GM12878 (cell line): Measurements from ENCODE around the gene ROBO1. TPM values are rescaled to one million over a fixed set of nuclear protein-coding genes. Genes with fewer than 3 reads are reported as not detected.

Experiments
- ATAC-seq: fragments of 200-7000 bp; cut with Tn5 transposase; 3 replicates; pipeline ENCODE4 v1.9.1; 2020; ENCODE audit warnings: mild to moderate bottlenecking, moderate library complexity
- BruUV-seq: library from RNA; stranded (reverse); fragments of 400-500 nt; replicated peaks from 2 replicates; lab custom pipeline; 2021; lab: Mats Ljungman, UMichigan
- CTCF ChIA-PET: fragments of 300-600 bp; sonication (Branson Sonifier 250); formaldehyde crosslinking; extraction: SDS; loops from one replicate; lab custom pipeline; 2021; ENCODE audit warnings: inconsistent platforms; lab: Yijun Ruan, JAX
- POLR2A ChIA-PET: fragments of 350-600 bp; formaldehyde crosslinking; extraction: SDS; loops from one replicate; lab custom pipeline; 2021; ENCODE audit warnings: inconsistent platforms; lab: Charles Lee
- RAD21 ChIA-PET: fragments of 300-600 bp; sonication (Branson Sonifier 250); formaldehyde crosslinking; loops from one replicate; lab custom pipeline; 2023; ENCODE audit warnings: antibody characterized with exemption; ENCODE audit not compliant: unreplicated experiment; lab: Charles Lee
- SMC1A ChIA-PET: fragments of 300-600 bp; sonication (Branson Sonifier 250); formaldehyde crosslinking; loops from one replicate; lab custom pipeline; 2023; ENCODE audit not compliant: unreplicated experiment, uncharacterized antibody; lab: Charles Lee
- DNase-seq: peaks from one replicate; pipeline ENCODE4 v3.0.0-alpha.2; 2011; ENCODE audit warnings: low read depth, low spot score
- FAIRE-seq: peaks from 3 replicates; lab custom pipeline; 2011; peaks lifted over from hg19 to GRCh38; lab: Jason Lieb, UNC
- H2AFZ ChIP-seq: 2 replicates; pipeline ENCODE4 v1.6.0; 2011; ENCODE audit warnings: low read depth, low read length, control low read depth; ENCODE audit not compliant: control insufficient read depth
- H3K27ac ChIP-seq: 2 replicates; pipeline ENCODE4 v1.5.1; 2011; ENCODE audit warnings: control low read depth; ENCODE audit not compliant: control insufficient read depth, insufficient read depth
- H3K27me3 ChIP-seq, 2 experiments: replicated peaks in 1 of 2; 2 replicates each; pipeline versions ENCODE4 v1.6.0 to v1.6.1; 2011; ENCODE audit warnings: low read length in 1 of 2; ENCODE audit not compliant: control insufficient read depth in 2 of 2, insufficient read depth in 2 of 2
- H3K36me3 ChIP-seq, 2 experiments: 2 replicates each; pipeline ENCODE4 v1.5.1; 2011; ENCODE audit warnings: low read length in 1 of 2; ENCODE audit not compliant: control insufficient read depth in 2 of 2, insufficient read depth in 2 of 2
- H3K4me1 ChIP-seq: 2 replicates; pipeline ENCODE4 v1.6.1; 2011; ENCODE audit warnings: mild to moderate bottlenecking, low read length, moderate library complexity, mixed read lengths; ENCODE audit not compliant: control insufficient read depth, insufficient read depth
- H3K4me2 ChIP-seq: 2 replicates; pipeline ENCODE4 v1.6.0; 2011; ENCODE audit warnings: control low read depth; ENCODE audit not compliant: control insufficient read depth, insufficient read depth
- H3K4me3 ChIP-seq: fragments of 200-600 bp; sonication (generic); 2 replicates; pipeline ENCODE4 v1.5.1; 2016
- H3K79me2 ChIP-seq: 2 replicates; pipeline ENCODE4 v1.6.0; 2011; ENCODE audit warnings: low read length; ENCODE audit not compliant: control insufficient read depth, insufficient read depth
- H3K9ac ChIP-seq: 2 replicates; pipeline ENCODE4 v1.8.0; 2011; ENCODE audit warnings: low read length, control low read depth, mixed read lengths; ENCODE audit not compliant: control insufficient read depth, insufficient read depth
- H3K9me3 ChIP-seq: replicated peaks from 3 replicates; pipeline ENCODE4 v1.5.1; 2011; ENCODE audit warnings: mild to moderate bottlenecking, low read length; ENCODE audit not compliant: control insufficient read depth, insufficient read depth
- H4K20me1 ChIP-seq: 2 replicates; pipeline ENCODE4 v1.6.0; 2011; ENCODE audit not compliant: control insufficient read depth, insufficient read depth
- BCL11A ChIP-seq: IDR thresholded peaks from 2 replicates; pipeline ENCODE4 v1.6.1; 2011; ENCODE audit warnings: low read depth, low read length
- CBX3 ChIP-seq: fragments of 200-600 bp; sonication (generic); IDR thresholded peaks from 2 replicates; pipeline ENCODE4 v1.6.1; 2016; ENCODE audit warnings: low read depth, borderline replicate concordance
- CHD1 ChIP-seq: IDR thresholded peaks from 2 replicates; pipeline ENCODE4 v1.6.1; 2012; ENCODE audit warnings: low read depth, low read length, improper control_type of control experiment
- E2F8 ChIP-seq: fragments of 450-650 bp; IDR thresholded peaks from 2 replicates; pipeline ENCODE4 v1.6.1; 2018; ENCODE audit warnings: mild to moderate bottlenecking, low read depth, moderate library complexity; ENCODE audit not compliant: partially characterized antibody
- GABPA ChIP-seq: IDR thresholded peaks from 2 replicates; pipeline ENCODE4 v1.6.1; 2014; ENCODE audit warnings: antibody characterized with exemption, low read depth, mild to moderate bottlenecking, inconsistent platforms
- IKZF1 ChIP-seq: fragments of 450-650 bp; conservative IDR thresholded peaks from 2 replicates; pipeline ENCODE4 v1.6.1; 2017; ENCODE audit warnings: antibody characterized with exemption, mild to moderate bottlenecking
- IRF4 ChIP-seq: IDR thresholded peaks from 2 replicates; pipeline ENCODE4 v1.6.1; 2011; ENCODE audit warnings: low read depth, low read length
- KLF5 ChIP-seq: fragments of 450-650 bp; IDR thresholded peaks from 2 replicates; pipeline ENCODE4 v1.6.1; 2014; ENCODE audit warnings: mild to moderate bottlenecking; ENCODE audit not compliant: partially characterized antibody
- MEF2B ChIP-seq: fragments of 450-650 bp; IDR thresholded peaks from 2 replicates; pipeline ENCODE4 v1.6.1; 2018; ENCODE audit warnings: mild to moderate bottlenecking, moderate library complexity; ENCODE audit not compliant: partially characterized antibody, poor library complexity, severe bottlenecking
- NRF1 ChIP-seq: conservative IDR thresholded peaks from 2 replicates; pipeline ENCODE4 v1.6.1; 2011; ENCODE audit warnings: mild to moderate bottlenecking, low read depth, low read length, improper control_type of control experiment
- RFX5 ChIP-seq: IDR thresholded peaks from 2 replicates; pipeline ENCODE4 v1.6.1; 2011; ENCODE audit warnings: low read depth, low read length, improper control_type of control experiment
- TCF7 ChIP-seq: IDR thresholded peaks from 2 replicates; pipeline ENCODE4 v1.6.1; 2014; ENCODE audit warnings: antibody characterized with exemption, borderline replicate concordance
- WGBS: methylation state at CpG from one replicate; pipeline ENCODE4 v1.1.6; 2016; ENCODE audit warnings: low lambda C conversion rate; ENCODE audit not compliant: insufficient replicate concordance, insufficient coverage; ENCODE audit errors: missing lambda C conversion rate; 5-methylcytosine and 5-hydroxymethylcytosine counted together
- in situ Hi-C: fragments of 300-500 bp; cut with MboI; formaldehyde crosslinking; loops from 9 replicates; pipeline ENCODE4 v1.14.3; 2018; ENCODE audit warnings: mixed read lengths
- intact Hi-C: fragments of 100-400 bp; cut with micrococcal nuclease; formaldehyde crosslinking; loops from one replicate; pipeline ENCODE4 v1.14.2; 2022; ENCODE audit not compliant: unreplicated experiment
- polyA plus RNA-seq, 11 experiments: library from polyadenylated mRNA; depleted of rRNA in 4 of 11; unstranded in 6 of 11; stranded (reverse) in 5 of 11; fragments of >200 nt; fragmentation: Nextera tagmentation in 4 of 11; fragmentation: Illumina TruSeq in 1 of 11; extraction: Ambion mirVana in 4 of 11; extraction: Trizol in 1 of 11; gene quantifications; 1 replicate in 1 of 11; 2 replicates in 10 of 11; pipeline versions ENCODE4 v1.2.1 to v1.2.3, GENCODE V29; 2011 to 2016; ENCODE audit warnings: inconsistent platforms in 2 of 11, missing spikeins in 2 of 11, low read depth in 1 of 11
- total RNA-seq, 4 experiments: library from RNA; depleted of rRNA in 3 of 4; stranded (reverse); fragments of >200 nt in 3 of 4; fragmentation: Illumina TruSeq in 1 of 4; extraction: Trizol in 1 of 4; gene quantifications; 2 replicates each; pipeline versions ENCODE4 v1.2.1 to v1.2.3, GENCODE V29; 2013 to 2021
- TF ChIP-seq, protein P1 (sequence below): IDR thresholded peaks from 2 replicates; pipeline ENCODE4 v1.6.1; 2012; ENCODE audit warnings: low read depth, low read length, improper control_type of control experiment
- TF ChIP-seq, protein P2 (sequence below): IDR thresholded peaks from 2 replicates; pipeline ENCODE4 v1.6.1; 2012; ENCODE audit warnings: low read depth, low read length, improper control_type of control experiment
- TF ChIP-seq, protein P3 (sequence below): IDR thresholded peaks from 2 replicates; pipeline ENCODE4 v1.6.1; 2012; ENCODE audit warnings: low read depth, low read length, improper control_type of control experiment

ROBO1 gene
- total and polyA plus RNA-seq, 10 of the 15 experiments (the other 5 are each of a cell fraction or from before 2014, with no cell fraction given), result 0.29 to 46.5 (median 1.2) TPM

DNA sequence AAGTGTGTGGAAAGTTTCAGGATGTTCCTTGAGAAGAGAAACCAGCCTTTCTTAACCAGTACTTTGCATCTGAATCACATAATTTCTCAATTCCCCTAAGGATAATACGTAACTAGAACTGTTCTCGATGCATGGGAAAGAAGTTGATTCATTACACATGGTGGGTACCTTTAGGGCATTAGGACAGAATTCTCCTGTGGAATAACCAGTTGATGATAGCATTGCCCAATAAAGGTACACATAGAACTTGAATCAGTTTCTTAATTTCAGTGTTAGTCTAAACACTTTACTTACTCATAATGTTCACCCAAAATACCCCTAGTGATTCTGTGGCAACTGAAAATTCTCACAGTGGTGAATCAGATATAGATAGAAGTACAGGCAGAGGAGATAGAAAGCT, 1030.9 kb downstream of the ROBO1 start (continued):
- TF ChIP-seq, protein P1, sequence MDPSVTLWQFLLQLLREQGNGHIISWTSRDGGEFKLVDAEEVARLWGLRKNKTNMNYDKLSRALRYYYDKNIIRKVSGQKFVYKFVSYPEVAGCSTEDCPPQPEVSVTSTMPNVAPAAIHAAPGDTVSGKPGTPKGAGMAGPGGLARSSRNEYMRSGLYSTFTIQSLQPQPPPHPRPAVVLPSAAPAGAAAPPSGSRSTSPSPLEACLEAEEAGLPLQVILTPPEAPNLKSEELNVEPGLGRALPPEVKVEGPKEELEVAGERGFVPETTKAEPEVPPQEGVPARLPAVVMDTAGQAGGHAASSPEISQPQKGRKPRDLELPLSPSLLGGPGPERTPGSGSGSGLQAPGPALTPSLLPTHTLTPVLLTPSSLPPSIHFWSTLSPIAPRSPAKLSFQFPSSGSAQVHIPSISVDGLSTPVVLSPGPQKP, result no peak
- TF ChIP-seq MEF2B (peak; percentile 97), RFX5 (no peak), E2F8 (peak; percentile 42), IKZF1 (peak; percentile 45; the same call in 1 of the 2 replicates), IRF4 (peak; percentile 15; the same call in 1 of the 2 replicates), BCL11A (peak; percentile 31; the same call in 1 of the 2 replicates), CHD1 (no peak)

GRCh38 chr3:78734048-78734637, 1033.7 kb downstream of the ROBO1 start:
- no peak for DNase-seq
- Histone ChIP-seq H4K20me1 (no peaks in the 10 kb centered on the region), H3K79me2 (no peaks in the 10 kb centered on the region), H2AFZ (no peak overlapping the region), H3K4me2 (no peak overlapping the region), H3K4me3 (no peak overlapping the region), H3K36me3 (no peaks in the 10 kb centered on the region), H3K27ac (no peak overlapping the region), H3K9ac (no peak overlapping the region), H3K9me3 (no peaks in the 10 kb centered on the region; the same call in 2 of the 3 replicates), H3K4me1 (no peaks in the 10 kb centered on the region), H3K27me3 (no peaks in the 10 kb centered on the region)
- no TSS peak for BruUV-seq
- WGBS, result 63% methylated on average over 3 of the region's 3 CpGs
- ChIA-PET POLR2A (no interaction called here), SMC1A (no interaction called here), RAD21 (no interaction called here), CTCF (no interaction called here)
- in situ Hi-C loops (no loop called here), intact Hi-C loops (no loop called here)
- TF ChIP-seq, protein P2, sequence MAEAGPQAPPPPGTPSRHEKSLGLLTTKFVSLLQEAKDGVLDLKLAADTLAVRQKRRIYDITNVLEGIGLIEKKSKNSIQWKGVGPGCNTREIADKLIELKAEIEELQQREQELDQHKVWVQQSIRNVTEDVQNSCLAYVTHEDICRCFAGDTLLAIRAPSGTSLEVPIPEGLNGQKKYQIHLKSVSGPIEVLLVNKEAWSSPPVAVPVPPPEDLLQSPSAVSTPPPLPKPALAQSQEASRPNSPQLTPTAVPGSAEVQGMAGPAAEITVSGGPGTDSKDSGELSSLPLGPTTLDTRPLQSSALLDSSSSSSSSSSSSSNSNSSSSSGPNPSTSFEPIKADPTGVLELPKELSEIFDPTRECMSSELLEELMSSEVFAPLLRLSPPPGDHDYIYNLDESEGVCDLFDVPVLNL, result no peak
- TF ChIP-seq, protein P3, sequence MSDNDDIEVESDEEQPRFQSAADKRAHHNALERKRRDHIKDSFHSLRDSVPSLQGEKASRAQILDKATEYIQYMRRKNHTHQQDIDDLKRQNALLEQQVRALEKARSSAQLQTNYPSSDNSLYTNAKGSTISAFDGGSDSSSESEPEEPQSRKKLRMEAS, result no peak
- no peak for TF ChIP-seq GABPA
- no peak for TF ChIP-seq TCF7
- no peak for TF ChIP-seq CBX3
- no peak for TF ChIP-seq NRF1
- TF ChIP-seq KLF5, result no peak
- no peak for ATAC-seq
- FAIRE-seq, result no peak
